HG02678 (cell line): ENCODE data around the gene POU2AF3.
"Not testable (repeated sequence)": the region's sequence is repeated elsewhere in the genome, so short reads cannot be mapped to it uniquely, and the experiment has no call there.

Source experiments
- ATAC-seq: cut with Tn5 transposase; IDR thresholded peaks from one replicate; pipeline ENCODE4 v1.9.1; 2021; ENCODE audit warnings: mild to moderate bottlenecking, moderate library complexity; ENCODE audit not compliant: unreplicated experiment

POU2AF3 gene

DNA sequence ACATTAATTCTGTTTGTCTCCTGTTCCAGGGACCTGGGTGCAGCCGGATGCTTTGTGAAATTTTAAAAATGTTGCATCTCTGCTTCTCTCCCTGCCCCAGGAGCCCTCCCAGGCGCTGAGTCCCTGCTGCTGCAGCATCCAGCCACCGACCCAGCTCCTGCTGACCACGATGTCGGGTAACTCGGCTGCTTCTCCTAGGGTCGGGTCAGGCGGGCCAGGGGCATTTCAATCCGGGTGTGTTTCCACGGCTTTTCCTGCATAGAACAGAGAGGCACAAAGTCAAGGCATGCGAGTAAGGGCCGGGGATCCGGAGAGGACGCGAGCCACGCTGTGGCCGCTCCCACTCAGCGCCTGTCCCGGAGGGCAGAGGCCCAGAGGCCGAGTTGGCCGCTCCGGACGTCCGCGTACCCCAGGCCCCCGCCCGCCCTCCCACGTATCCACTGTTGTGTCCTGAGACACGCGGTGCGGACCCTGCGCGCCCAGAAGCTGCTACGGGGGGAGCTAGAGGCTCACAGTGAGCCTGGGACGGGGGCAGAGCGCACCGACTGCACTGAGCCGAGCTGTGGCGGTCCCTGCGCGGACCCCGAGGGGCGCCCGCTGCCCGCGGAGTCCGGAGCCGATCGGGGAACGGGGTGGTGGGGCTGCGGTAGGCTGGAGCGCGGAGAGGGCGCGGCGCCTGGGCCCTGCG is at the start of gene POU2AF3:
Gene POU2AF3 (plus strand): TSS at position 134 of the 688 bp plus-strand sequence. CDS start 36 bp downstream, at position 170.
- ATAC-seq, result peak; percentile 24

DNA sequence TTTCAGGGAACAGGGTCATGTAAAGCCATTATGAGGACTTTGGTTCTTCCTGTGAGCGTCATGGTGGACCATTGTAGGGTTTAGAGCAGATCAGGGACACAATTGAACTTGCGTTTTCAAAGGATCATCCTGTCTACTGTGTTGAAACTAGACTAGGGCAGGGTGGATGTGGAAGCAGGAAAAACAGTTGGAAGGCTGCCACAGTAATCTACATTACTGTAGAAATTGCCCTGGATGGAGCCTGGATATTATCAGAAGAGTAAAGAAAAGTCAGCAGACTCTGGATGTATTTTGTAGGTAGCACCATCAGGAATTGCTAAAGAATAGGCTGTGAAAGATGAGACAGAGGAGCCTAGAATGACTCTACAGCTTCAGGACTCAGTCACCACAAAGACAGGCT is 47.4 kb upstream of the POU2AF3 start:
- ATAC-seq, result no peak

GRCh38 chr11:111253131-111253530 is 45.2 kb upstream of the POU2AF3 start:
- ATAC-seq, result no peak

DNA sequence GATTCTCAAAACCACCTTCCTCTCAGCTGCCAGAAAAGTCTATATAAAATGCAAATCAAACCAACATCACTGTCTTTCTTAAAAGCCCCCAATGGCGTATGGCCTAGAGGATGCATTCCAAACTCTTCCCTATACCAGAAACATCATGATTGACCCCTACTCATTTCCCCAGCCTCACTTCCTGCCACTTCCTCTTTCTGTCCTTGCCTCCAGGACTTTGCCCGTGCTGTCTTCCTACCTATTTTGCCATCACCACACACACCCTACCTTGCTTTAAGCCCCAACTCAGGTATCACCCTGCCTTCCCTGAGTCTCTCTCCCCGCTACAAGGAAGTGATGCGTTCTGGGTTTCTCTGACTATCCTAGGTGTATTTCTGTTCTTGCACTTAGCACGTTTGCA is 44.7 kb upstream of the POU2AF3 start:
- no peak for ATAC-seq

DNA sequence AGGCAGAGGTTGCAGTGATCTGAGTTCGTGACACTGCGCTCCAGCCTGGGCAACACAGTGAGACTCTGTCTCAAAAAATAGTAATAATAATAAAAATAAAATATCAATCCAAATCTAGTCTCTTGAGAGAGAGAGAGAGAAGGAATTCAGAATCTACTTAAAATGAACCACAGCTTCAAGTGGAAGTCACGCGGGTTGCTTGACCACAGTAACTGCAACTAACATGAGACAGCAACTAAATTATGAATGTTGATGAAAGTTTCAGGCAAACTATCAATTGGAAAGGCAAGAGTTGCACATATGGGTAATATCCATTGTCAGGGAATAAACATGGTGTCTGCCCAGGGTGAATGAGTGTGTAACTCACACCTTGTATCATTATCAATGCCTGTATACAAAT is 40.3 kb upstream of the POU2AF3 start:
- ATAC-seq, result no peak

DNA sequence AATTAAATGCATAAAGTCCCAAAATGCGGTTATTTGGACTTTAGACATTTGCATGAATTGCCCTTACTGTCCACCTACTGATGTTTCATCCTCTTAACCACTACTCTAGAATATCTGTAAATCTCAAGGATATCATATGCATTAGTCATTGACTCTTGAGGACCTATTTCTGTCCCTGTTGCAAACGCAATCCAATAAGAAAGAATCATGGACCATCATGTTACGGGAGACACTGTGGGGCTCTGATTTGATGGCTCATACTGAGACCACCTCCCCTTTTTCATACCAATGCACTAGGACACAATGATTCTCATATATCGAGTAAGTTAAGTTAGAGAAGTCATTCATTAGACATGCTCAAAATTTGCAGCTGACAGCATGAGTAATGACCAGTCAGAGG is 38.5 kb upstream of the POU2AF3 start:
- ATAC-seq, result no peak

DNA sequence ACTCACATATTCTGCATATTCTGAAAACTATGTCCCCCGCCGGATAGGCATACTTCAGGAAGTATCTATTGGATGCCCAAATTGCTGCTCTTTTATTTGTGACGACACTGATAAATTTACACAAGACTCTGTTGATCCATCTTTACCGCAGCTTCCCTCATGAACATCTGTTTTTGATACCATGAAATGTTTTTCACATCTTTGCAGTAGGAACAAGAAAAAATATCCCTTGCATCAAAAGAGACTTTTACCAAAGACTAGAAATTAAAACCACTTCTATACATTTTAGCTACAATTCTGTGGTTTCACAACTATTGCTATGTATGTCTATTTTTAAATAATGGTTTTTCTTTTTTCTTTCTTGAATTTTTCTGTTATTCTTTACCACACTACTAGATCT is 37.5 kb upstream of the POU2AF3 start:
- no peak for ATAC-seq

DNA sequence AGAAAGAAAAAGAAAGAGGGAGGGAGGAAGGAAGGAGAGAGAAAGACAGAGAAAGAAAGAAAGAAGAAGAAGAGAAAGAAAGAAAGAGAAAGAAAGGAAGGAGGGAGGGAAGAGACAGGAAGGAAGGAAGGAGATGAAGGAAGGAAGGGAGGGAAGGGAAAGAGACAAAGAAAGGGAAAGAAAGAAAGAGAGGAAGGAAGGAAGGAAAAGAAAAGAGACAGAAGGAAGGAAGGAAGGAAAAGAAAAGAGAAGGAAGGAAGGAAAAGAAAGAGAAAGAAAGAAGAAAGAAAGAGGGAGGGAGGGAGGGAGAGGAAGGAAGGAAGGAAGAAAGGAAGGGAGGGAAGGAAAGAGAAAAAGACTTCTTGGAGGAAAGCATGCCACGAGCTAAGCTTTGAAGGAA is 33.7 kb upstream of the POU2AF3 start:
- no peak for ATAC-seq

- no peak for ATAC-seq
Measured at GRCh38 chr11:111265421-111265820, 32.9 kb upstream of the POU2AF3 start.

GRCh38 chr11:111268303-111268702 is 30.0 kb upstream of the POU2AF3 start:
- not testable (repeated sequence) for ATAC-seq

DNA sequence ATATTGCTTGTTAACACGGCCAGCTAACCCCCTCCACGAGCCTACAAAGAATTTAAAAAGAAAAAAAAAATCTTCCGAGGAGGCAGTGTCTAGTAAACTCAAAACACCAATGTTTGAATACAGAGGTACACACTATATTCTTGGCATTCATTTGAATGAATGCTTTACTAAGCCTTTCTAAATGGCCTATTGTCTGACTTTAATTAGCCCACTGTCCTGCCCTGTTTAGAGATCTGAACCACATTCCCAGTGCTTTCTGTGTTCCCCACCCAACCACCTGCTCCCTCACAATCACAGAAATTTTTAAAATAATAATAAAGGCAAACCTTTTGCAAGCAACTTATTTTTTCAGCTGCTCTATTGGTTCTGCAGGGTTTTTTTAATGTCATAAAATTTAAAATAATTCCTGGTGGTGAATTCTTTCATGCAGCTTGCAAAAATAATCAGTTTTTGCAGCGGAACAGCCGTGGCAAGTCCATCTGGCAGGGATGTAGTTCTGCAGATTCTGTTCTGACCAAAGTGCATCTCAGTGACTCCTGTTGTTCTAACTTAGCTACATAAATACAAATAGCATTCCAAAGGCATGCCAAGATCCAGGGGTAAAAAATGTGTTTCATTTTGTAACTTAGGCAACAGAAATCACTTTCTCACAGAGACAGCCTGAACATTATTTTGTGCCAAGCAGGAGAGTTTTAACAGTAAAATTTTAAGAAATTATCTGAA is 29.0 kb upstream of the POU2AF3 start:
- no peak for ATAC-seq

GRCh38 chr11:111272420-111272819 is 25.9 kb upstream of the POU2AF3 start:
- no peak for ATAC-seq

DNA sequence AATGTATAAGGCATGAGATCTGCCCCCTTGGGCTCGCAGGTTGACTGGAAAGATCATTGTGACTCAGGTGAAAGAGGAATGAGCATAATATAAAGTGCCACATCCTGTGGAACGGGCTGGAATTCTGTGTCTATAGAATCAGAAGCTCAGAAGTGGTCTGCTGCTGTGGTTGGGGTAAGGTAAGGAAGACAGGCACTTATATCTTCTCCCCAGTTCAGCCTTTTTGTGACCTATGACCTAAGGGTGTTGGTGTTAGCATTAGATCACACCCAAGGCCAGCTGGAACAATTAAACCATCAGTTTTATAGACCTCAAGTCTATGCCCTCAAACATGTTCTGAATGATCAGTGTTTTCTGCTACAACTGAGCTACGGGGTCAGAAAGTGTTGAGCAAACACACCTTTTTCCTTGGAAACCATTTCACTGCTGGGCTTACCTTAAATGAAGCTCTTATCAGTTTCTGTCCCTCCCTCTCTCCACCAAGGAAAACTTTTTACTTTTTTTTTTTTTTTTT is 15.7 kb upstream of the POU2AF3 start:
- ATAC-seq, result no peak

DNA sequence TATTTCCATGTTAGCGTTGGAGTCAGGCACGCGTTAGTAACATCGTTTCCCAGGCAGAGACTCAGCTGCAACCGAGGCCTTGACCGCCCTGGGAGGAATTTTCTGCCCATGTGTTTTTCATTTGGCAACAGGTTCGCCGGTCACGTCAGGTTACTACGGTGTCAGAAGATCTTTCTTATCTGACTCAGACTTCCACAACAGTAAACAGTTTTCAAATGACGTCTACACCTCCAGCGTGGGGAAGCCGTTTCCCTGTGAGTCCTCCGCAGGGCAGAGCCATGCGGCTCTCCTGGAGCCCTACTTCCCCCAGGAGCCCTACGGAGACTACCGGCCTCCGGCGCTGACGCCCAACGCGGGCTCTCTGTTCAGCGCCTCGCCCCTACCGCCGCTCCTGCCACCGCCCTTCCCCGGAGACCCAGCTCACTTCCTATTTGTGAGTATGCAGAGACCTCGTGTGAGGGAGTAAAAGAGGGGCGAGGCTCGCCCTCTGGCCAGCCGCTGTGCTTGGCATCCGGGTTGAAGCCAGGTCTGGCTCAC is 14.3 kb upstream of the POU2AF3 start:
- no peak for ATAC-seq

DNA sequence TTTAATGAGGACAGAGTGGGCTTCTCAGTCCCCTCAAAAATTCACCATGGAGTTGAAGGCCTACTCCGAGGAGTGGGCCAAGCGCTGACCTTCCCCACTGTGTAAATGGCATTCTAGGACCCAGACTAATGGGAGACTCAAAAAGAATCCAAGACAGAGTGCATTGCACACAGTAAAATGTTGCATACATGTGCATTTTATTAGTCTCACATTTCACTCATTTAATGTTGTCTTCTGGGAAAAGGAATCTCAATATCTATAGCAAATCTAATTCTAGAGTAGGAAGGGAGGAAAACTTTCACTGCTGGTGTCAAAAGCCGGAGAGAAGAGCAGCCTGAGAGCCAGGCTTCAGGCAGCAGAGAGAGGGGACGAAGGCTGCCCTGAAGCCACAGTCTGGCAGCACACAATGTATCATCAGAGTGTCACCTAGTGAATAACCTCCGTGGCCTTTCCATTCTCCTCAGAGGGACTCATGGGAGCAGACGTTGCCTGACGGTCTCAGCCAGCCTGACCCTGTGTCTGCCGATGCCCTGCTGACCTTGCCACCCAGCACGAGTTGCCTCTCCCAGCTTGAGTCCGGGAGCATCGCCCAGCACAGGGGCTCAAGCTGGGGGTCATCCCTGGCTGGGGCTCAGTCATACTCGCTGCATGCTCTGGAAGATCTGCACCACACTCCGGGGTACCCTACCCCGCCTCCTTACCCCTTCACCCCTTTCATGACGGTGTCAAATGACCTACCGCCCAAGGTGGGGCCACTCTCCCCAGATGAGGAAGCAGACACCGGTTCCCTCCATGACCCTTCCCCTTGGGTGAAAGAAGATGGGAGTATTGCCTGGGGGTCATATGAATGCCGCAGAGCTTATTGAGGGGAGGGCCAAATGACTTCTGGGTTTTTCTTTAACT is 12.9 kb upstream of the POU2AF3 start:
- ATAC-seq, result no peak

GRCh38 chr11:111291764-111292163 is 6.6 kb upstream of the POU2AF3 start:
- ATAC-seq, result no peak

DNA sequence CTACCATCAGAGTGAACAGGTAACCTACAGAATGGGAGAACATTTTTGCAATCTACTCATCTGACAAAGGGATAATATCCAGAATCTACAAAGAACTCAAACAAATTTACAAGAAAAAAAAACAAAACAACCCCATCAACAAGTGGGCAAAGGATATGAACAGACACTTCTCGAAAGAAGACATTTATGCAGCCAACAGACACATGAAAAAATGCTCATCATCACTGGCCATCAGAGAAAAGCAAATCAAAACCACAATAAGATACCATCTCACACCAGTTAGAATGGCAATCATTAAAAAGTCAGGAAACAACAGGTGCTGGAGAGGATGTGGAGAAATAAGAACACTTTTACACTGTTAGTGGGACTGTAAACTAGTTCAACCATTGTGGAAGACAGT is 5.9 kb upstream of the POU2AF3 start:
- not testable (repeated sequence) for ATAC-seq

- no peak for ATAC-seq
Measured at GRCh38 chr11:111296196-111296595, 2.1 kb upstream of the POU2AF3 start.

- ATAC-seq, result no peak
Measured at GRCh38 chr11:111297696-111298095, 650 bp upstream of the POU2AF3 start.

DNA sequence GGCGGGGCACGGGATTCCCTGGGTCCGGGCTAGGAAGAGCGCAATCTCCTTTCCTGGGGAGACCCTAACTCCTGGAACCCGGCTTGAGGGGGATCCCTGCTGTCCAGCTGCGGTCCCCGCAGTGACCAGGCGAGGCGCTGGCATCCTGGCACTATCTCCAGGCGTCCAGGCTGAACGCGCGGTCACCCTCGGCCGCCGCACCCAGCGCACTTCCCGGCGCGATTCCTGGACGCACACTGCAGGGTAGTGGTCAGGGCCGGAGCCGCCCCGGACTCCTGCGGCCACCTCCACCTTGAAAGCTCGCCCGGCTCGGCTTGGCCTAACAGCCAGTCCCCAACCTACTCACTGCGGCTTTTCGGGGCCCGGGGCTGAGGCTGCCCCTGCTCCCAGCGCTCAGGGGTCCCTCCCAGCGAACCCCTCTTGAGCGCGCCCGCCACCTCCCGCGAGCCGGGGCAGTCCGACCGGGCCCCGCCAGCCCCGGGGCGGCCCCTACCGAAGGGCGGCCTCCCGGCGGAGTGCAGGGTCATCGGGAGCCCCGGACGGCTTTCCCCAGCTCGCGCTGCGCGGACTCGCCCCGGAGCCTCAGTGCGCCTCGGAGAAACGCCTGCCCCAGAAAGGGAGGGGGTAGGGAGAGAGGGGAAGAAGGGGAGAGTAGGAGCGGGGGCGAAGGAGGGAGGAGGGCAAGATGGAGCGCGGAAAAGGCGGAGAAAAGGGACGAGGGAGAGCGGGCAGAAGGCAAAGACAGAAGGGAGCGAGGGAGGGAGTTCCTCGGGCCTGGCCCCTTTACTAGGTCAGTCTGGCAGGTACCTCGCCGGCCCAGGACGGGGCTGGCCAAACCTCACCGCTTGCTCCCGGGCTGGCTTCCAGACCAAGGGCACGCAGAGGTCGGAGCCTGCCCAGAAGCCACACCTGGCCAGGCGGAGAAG is 1.0 kb downstream of the POU2AF3 start:
- ATAC-seq, result peak; percentile 47
